GM19467 (cell line): ENCODE results near the gene LRIT3.

Experiments
- ATAC-seq: cut with Tn5 transposase; IDR thresholded peaks from one replicate; pipeline ENCODE4 v1.9.1; 2021; ENCODE audit warnings: mild to moderate bottlenecking, moderate library complexity; ENCODE audit not compliant: unreplicated experiment

LRIT3 gene

GRCh38 chr4:109890076-109890475 is 42.2 kb downstream of the LRIT3 start:
- ATAC-seq = no peak

GRCh38 chr4:109902559-109903251 is 54.8 kb downstream of the LRIT3 start:
- no peak for ATAC-seq

DNA sequence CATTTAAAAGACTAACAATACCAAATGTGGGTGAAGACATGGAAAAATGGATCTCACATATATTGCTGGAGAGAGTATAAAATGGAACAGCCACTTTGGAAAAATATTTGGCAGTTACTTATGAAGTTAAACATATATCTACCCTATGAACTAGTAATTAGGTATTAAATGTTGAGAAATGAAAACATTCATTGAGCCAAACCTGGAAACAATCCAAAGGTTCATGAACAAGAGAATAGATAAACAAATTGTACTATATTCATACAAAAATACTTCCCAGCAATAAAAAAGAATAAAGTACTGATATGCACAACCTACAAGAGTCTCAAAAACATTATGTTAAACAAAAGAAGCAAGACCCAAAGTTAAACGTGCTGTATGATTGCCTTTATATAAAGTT is 60.8 kb downstream of the LRIT3 start:
- no peak for ATAC-seq

DNA sequence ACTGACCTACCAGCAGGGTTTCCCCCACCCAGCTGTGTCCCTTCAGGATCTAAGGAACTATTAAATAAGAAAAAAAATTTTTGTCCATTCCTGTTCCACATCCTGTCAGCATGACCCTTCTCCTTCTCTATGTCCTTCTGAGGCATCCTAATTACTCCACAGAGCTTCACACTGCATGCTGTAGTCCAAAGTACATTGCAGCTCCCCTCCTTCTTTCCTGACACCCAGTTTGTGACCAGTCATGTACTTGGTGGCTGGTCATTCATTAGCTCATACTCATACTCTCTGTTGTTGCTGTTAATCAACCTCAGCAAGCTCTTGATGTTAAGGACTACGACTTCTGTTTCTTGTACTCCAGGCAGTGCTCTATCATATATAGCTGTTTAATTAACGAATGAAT is 62.3 kb downstream of the LRIT3 start:
- no peak for ATAC-seq

DNA sequence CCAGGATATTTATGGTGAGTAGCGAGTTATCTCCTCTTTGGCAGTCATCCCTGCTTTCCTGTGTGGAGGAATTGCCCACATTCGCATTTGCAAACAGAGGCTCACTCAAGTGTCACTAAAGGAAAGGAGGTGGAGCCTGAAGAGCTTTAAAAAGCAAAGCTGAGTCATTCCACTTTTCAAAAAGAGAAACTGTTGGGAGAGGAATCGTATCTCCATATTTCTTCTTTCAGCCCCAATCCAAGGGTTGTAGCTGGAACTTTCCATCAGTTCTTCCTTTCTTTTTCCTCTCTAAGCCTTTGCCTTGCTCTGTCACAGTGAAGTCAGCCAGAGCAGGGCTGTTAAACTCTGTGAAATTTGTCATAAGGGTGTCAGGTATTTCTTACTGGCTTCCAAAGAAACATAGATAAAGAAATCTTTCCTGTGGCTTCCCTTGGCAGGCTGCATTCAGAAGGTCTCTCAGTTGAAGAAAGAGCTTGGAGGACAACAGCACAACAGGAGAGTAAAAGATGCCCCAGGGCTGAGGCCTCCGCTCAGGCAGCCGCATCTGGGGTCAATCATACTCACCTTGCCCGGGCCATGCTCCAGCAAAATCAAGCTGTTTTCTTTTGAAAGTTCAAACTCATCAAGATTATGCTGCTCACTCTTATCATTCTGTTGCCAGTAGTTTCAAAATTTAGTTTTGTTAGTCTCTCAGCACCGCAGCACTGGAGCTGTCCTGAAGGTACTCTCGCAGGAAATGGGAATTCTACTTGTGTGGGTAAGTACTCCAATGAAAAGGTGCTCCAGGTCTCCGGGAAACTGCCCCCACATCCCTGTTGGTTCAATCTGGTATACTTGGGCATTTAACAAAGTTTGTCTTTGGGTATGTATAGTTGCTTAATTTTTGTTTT is 65.0 kb downstream of the LRIT3 start, which contains the start of gene EGF:
Gene EGF (plus strand): TSS at position 178 of the 890 bp plus-strand sequence. CDS start 453 bp downstream, at position 631.
- no peak for ATAC-seq

DNA sequence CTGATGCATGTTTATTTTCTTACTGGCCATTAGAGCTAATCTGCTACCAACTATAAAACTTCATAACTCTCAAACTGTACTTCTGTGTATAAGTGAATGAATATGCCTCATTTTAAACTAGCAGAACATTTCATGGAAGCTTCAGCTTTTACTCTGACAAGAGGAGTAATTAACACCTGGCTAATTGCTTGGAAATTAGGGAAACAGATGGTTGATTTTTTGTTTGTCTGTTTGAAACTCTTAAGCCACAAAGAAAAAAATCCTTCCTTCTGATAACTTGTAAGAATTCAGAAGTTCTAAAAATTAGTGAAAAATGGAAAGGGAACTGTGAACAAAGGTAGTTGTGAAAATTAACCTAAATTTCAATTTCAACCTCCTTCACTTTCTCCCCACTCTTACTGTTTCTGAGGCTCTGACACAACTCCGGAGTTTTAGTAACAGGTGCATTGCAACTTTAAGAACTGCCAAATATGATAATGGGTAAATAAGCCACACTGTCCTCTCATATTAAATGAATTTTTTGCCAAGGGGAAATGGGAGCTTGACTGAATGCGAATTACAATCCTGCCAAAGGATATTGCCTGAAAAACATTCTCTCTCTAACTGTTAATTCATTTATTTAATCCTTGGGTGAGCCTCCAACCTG is 65.8 kb downstream of the LRIT3 start:
- no peak for ATAC-seq

- no peak for ATAC-seq
These were observed 66.4 kb downstream of the LRIT3 start for GRCh38 chr4:109914322-109914721.

DNA sequence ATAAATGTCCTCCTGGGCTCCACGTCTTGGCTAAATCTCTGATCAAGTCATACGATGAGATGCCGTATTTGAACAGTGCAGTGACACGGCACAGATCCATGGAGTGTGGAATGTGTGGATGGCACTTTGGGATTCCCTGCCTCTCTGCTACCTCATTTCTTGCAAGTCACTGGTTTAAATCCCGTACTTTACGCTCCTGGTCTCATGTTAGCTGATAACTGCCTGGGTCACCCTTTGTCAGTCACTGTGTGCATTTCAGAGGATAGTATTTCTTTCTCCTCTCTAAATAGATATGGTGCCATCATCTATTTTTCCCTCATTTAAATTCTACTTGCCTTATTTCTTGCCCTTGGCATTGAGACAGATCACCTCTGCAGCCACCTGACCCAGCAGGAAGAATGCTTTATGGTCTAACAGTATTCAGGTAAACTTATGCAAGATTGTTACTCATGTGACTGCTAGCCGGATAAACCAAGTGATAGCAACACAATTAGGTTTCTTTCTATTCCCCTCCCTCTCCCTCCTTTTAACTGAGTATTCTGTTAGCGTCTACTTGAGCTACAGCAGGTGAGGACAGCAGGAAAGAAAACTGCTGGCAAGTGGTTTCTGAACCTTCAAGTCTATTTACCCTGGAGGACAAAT is 67.6 kb downstream of the LRIT3 start:
- no peak for ATAC-seq

GRCh38 chr4:109916027-109916409 is 68.1 kb downstream of the LRIT3 start:
- no peak for ATAC-seq

DNA sequence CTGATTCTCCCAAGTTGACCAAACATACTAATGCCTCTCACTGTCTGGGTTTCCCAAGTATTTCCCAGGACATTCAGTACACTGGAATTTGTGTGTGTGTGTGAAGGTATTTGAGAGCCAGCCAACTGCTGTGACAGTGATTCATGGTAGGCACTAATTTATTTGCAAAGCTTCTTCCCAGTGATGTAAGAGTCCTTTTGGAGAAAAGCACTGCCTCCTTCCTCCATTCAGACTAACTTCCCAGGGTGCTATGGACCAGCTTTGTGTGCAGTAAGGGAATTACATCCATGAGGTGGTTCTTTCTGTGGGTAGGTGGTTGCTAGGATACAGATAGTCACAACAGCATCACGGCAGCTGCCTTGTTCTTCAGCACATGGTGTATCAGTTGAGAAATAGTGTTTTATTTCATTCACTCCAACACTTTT is 73.5 kb downstream of the LRIT3 start:
- ATAC-seq = no peak
